Kidney (tissue), 14 donors: ENCODE results near the gene EVX2. TPM values are rescaled to one million over a fixed set of nuclear protein-coding genes. Genes with fewer than 3 reads are reported as not detected.

Source experiments
- DNase-seq, 5 donors: peaks; one replicate each; pipeline ENCODE4 v3.0.0-alpha.2; 2013 to 2020
- FAIRE-seq: peaks from 2 replicates; lab custom pipeline; 2012; peaks lifted over from hg19 to GRCh38; lab: Jason Lieb, UNC
- H3K27ac ChIP-seq, 2 donors: one replicate each; pipeline ENCODE4 v1.7.0; 2013; ENCODE audit warnings: low read depth in 2 of 2, low read length in 2 of 2, inconsistent platforms in 1 of 2
- H3K27me3 ChIP-seq: one replicate; pipeline ENCODE4 v1.7.1; 2013; ENCODE audit warnings: low read length, inconsistent platforms; ENCODE audit not compliant: control insufficient read depth, insufficient read depth
- H3K36me3 ChIP-seq, 3 donors: one replicate each; pipeline versions ENCODE4 v1.7.0 to v1.7.1; 2013; ENCODE audit warnings: low read length in 3 of 3, control low read depth in 1 of 3, inconsistent platforms in 1 of 3; ENCODE audit not compliant: insufficient read depth in 3 of 3, control insufficient read depth in 2 of 3
- H3K4me1 ChIP-seq, 3 donors: one replicate each; pipeline versions ENCODE4 v1.7.0 to v1.7.1; 2013; ENCODE audit warnings: low read length in 3 of 3, inconsistent platforms in 1 of 3, low read depth in 1 of 3; ENCODE audit not compliant: control insufficient read depth in 2 of 3, insufficient read depth in 2 of 3
- H3K4me3 ChIP-seq, 3 donors: one replicate each; pipeline versions ENCODE4 v1.7.0 to v1.8.1; 2013; ENCODE audit warnings: low read length in 3 of 3, control low read depth in 1 of 3, inconsistent platforms in 1 of 3
- H3K9ac ChIP-seq, 3 donors: one replicate each; pipeline versions ENCODE4 v1.7.0 to v1.7.1; 2013; ENCODE audit warnings: low read length in 3 of 3, control low read depth in 1 of 3, inconsistent platforms in 1 of 3
- H3K9me3 ChIP-seq, 3 donors: one replicate each; pipeline versions ENCODE4 v1.7.0 to v1.7.1; 2013; ENCODE audit warnings: low read length in 3 of 3, control low read depth in 1 of 3, inconsistent platforms in 1 of 3; ENCODE audit not compliant: control insufficient read depth in 2 of 3, insufficient read depth in 1 of 3
- intact Hi-C: fragments of 100-400 bp; cut with DNase I; formaldehyde crosslinking; loops from one replicate; pipeline ENCODE4 v1.11.1; 2022
- polyA plus RNA-seq: library from polyadenylated mRNA; stranded (reverse); fragments of 350-450 nt; fragmentation: Illumina TruSeq; extraction: RNeasy Lipid Tissue Mini Kit (QIAGEN cat#74804); gene quantifications from one replicate; pipeline ENCODE4 v1.2.3, GENCODE V29; 2014; ENCODE audit warnings: low read depth, low replicate concordance; ENCODE audit not compliant: insufficient read depth
- total RNA-seq: library from RNA; stranded (reverse); fragmentation: NEBNext Ultra II Directional; extraction: Animal tissue kit (Norgen Biotek cat#: 25700); gene quantifications from one replicate; pipeline ENCODE4 v1.2.1, GENCODE V29; 2021
- TF ChIP-seq, protein P1 (sequence below): IDR thresholded peaks from 3 replicates; pipeline ENCODE4 v1.5.1; 2012; ENCODE audit warnings: mild to moderate bottlenecking, moderate library complexity, borderline replicate concordance; ENCODE audit not compliant: insufficient read depth; ENCODE audit errors: extremely low read depth
- donor health status: control.
- donor health status: control.
- donor health status: control.
- donor health status: control.
- donor health status: control.
- donor health status: DM: yes; HTN: yes; CAD: no.
- donor health status: Normal renal cell carcinoma (clear cell type).

Gene EVX2
- total and polyA plus RNA-seq, 2 donors from 2014 or later: not detected

DNA sequence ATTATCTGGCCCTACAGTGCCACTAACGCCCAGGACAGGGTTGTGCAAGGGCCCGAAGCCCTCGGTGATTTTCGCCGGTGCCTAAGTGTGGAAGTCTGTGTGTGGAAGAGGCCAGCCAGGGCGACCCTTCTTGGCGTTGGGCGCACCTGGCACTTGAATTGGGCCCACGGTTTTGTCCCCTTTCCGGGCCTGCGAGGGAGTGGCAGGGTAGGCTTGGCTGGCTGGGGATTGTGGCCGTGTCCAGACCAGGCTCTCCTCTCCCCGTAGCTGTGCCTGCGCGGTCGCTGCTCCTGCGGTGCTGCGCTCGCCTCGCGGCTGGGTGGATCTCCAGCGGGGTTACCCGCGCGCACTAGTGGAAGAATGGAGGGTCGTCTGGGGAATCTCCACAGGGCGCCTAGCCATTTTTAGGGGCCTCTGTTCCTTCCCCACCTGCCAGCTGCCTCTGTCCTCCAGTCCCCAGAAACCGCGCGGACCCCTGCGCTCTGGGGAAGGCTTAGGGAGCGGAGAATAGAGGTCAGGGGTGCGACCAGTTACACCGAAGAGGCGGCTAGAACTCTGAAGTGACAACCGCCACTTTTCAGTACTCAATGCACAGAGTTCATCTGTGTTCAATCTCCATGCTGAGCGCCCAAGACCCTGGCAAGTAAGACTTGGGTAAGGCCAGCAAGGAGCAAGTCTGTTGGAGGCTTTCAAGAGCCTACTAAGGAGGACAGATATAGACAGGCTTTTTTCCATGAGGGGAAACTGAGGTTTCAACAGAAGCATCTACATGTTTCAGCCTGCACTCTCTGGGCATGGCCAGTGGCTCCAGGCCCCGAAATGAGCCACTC, 16.0 kb downstream of the EVX2 start:
- peak; percentile 37 to 66 (median 54) for DNase-seq

DNA sequence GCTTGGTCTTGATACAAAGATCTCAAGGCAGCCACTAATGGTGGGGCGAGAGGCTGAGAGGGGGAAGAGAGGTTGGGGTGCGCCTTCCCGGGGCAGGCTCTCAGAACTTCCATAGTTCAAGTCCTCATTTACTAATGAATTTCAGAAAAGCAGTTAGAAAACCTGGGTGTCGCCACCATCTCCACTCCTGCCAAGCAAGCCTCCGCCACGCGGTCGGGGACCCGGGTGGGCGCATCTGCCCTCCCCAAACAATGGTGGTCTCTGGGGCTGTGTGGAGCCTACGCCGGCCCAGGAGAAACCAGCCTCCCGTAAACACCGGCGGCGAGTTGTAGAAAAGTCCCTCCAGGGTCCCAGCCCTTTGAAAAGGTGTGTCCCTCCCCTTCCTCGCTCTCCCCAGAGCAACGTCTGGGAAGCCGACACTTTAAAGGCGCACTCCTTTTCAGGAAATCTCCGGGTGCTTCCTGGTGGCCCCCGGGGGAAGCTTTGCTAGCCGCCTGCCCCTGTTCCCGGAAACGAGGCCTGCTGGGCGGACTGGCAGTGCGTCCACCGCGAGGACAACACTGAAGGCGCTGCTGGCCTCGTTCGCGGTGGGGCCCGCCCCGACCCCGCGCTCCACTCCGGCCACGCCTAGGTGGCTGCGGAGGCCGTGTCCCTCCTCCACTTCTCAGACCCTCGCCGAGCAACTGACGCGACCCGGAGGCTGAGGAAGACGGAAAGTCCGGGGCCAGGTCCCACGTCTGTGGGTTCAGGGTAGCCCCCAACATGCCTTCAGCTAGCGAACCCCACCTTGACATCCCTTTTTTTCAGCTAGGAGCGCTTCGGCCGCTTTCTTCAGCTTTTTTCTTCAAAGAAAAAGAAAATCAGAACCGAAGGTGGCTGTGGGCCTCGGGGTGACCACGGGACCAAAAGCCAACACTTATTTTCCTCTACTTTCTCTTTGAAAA, 16.8 kb downstream of the EVX2 start:
- Histone ChIP-seq H3K27me3 (peaks cover 62% of the 10 kb centered on the region), H3K36me3 (no peaks in the 10 kb centered on the region), H3K4me3 (peak overlapping the region in 2 of 3 donors; percentile 13 to 40), H3K9me3 (no peaks in the 10 kb centered on the region), H3K9ac (no peak overlapping the region), H3K4me1 (peaks cover 0 to 7% (median 5%) of the 10 kb centered on the region in 3 donors), H3K27ac (no peak overlapping the region)
- DNase-seq (peak in 4 of 5 donors; percentile 39 to 57 (median 48)), FAIRE-seq (no peak)
- intact Hi-C loops: no loop called here
- TF ChIP-seq, protein P1, sequence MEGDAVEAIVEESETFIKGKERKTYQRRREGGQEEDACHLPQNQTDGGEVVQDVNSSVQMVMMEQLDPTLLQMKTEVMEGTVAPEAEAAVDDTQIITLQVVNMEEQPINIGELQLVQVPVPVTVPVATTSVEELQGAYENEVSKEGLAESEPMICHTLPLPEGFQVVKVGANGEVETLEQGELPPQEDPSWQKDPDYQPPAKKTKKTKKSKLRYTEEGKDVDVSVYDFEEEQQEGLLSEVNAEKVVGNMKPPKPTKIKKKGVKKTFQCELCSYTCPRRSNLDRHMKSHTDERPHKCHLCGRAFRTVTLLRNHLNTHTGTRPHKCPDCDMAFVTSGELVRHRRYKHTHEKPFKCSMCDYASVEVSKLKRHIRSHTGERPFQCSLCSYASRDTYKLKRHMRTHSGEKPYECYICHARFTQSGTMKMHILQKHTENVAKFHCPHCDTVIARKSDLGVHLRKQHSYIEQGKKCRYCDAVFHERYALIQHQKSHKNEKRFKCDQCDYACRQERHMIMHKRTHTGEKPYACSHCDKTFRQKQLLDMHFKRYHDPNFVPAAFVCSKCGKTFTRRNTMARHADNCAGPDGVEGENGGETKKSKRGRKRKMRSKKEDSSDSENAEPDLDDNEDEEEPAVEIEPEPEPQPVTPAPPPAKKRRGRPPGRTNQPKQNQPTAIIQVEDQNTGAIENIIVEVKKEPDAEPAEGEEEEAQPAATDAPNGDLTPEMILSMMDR: no peak

More for the DNA sequence above, 16.0 kb downstream of the EVX2 start:
- no peak overlapping the region for H3K27ac ChIP-seq
- TF ChIP-seq, protein P1: no peak
- H3K4me3 ChIP-seq: peak overlapping the region in 1 of 3 donors; percentile 40
- no peak overlapping the region for H3K9ac ChIP-seq
- peaks cover 70% of the 10 kb centered on the region for H3K27me3 ChIP-seq
- no peaks in the 10 kb centered on the region for H3K9me3 ChIP-seq
- no peak for FAIRE-seq
- H3K36me3 ChIP-seq: no peaks in the 10 kb centered on the region
- peaks cover 0 to 7% (median 5%) of the 10 kb centered on the region in 3 donors for H3K4me1 ChIP-seq
- intact Hi-C loops: no loop called here

DNA sequence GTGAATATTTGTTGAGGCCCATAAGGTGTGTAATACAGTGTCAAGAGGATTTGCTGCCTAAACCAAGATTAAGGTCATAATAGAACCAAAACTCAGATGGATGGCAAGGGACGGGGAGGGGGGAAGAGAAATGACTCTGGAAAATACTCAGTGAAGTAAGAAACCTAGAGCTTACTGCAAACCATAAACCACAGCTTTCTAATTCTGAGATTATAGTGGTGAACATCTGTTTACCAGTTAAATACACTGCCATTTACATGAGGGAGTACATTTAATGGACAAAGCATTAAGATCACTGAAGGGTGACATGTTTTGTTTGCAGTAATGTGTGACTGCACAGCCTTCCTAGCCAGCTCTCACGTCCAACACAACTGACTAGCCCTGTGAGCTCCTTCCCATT, 19.8 kb downstream of the EVX2 start:
- intact Hi-C loops: no loop called here
- Histone ChIP-seq H3K36me3 (no peaks in the 10 kb centered on the region), H3K9ac (no peak overlapping the region), H3K4me1 (peaks cover 0 to 7% (median 5%) of the 10 kb centered on the region in 3 donors), H3K27ac (no peak overlapping the region), H3K4me3 (no peak overlapping the region), H3K27me3 (peaks cover 38% of the 10 kb centered on the region), H3K9me3 (no peaks in the 10 kb centered on the region)
- no peak for FAIRE-seq
- TF ChIP-seq, protein P1: no peak
- peak in 2 of 5 donors; percentile 65 to 71 for DNase-seq
